ENCODE data around the gene CCL4. TPM values are rescaled to one million over a fixed set of nuclear protein-coding genes. Genes with fewer than 3 reads are reported as not detected.

The CCL4 gene
- total and polyA plus RNA-seq, 8 donors: 1.6 to 10.7 (median 8.1) TPM; not detected in 2

DNA sequence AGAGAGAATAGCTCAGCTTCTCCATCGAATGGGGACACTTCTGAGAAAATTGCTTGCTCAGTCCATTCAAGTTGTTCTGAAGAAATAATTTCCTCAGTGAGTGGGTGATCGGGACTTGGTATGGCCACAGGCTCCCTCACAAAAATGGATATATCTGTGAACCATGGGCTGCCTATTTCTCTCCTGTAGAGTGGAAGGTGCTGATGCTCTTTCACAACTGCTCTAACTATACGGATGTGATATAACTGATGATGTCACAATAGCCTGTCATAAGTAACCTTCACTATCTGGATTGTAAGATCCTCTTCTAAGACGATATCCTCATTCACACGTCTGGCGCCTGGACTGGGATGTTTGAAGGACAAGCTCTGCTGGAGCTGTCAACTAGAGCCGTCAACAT lies 44.2 kb upstream of the CCL4 start:
- Histone ChIP-seq H3K36me3 (no peaks in the 10 kb centered on the region), H3K27me3 (no peaks in the 10 kb centered on the region), H3K4me1 (no peaks in the 10 kb centered on the region), H3K4me3 (no peak overlapping the region), H3K27ac (no peak overlapping the region), H3K9me3 (no peaks in the 10 kb centered on the region)
- intact Hi-C loops (cut with DNase I; ENCODE audit: low total_unique reads): no loop called here
- DNase-seq: no peak
- WGBS, 5 donors: 81 to 91% (median 85%) methylated on average over 7 of the region's 7 CpGs
- TF ChIP-seq POLR2A (IDR thresholded peaks at IDR 0.05): no peak
- TF ChIP-seq, protein P1, sequence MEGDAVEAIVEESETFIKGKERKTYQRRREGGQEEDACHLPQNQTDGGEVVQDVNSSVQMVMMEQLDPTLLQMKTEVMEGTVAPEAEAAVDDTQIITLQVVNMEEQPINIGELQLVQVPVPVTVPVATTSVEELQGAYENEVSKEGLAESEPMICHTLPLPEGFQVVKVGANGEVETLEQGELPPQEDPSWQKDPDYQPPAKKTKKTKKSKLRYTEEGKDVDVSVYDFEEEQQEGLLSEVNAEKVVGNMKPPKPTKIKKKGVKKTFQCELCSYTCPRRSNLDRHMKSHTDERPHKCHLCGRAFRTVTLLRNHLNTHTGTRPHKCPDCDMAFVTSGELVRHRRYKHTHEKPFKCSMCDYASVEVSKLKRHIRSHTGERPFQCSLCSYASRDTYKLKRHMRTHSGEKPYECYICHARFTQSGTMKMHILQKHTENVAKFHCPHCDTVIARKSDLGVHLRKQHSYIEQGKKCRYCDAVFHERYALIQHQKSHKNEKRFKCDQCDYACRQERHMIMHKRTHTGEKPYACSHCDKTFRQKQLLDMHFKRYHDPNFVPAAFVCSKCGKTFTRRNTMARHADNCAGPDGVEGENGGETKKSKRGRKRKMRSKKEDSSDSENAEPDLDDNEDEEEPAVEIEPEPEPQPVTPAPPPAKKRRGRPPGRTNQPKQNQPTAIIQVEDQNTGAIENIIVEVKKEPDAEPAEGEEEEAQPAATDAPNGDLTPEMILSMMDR (IDR thresholded peaks at IDR 0.05): no peak
- TF ChIP-seq POLR2AphosphoS5 (IDR thresholded peaks at IDR 0.05): no peak
- no peak for TF ChIP-seq EP300 (IDR thresholded peaks at IDR 0.05)

DNA sequence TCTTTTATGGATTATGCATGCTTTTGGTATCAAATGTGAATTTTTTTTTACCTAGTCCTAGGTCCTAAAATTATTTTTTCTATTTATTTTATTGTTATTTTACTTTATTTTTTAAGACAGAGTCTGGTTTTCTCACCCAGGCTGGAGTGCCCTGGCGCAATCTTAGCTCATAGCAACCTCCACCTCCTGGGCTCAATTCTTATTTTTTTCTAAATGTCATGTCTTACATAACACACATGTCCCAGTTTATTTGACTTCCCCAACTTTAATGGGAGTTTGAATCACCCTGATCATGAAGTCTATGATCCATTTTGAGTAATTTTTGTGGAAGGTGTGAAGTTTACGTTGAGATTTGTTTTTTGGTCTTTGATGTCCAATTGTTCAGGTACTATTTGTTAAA lies 42.8 kb upstream of the CCL4 start:
- no peak overlapping the region for H3K27ac ChIP-seq
- intact Hi-C loops (cut with DNase I; ENCODE audit: low total_unique reads): no loop called here
- TF ChIP-seq EP300 (IDR thresholded peaks at IDR 0.05) (no peak), POLR2A (IDR thresholded peaks at IDR 0.05) (no peak), POLR2AphosphoS5 (IDR thresholded peaks at IDR 0.05) (no peak)
- TF ChIP-seq, protein P1 (IDR thresholded peaks at IDR 0.05): no peak

DNA sequence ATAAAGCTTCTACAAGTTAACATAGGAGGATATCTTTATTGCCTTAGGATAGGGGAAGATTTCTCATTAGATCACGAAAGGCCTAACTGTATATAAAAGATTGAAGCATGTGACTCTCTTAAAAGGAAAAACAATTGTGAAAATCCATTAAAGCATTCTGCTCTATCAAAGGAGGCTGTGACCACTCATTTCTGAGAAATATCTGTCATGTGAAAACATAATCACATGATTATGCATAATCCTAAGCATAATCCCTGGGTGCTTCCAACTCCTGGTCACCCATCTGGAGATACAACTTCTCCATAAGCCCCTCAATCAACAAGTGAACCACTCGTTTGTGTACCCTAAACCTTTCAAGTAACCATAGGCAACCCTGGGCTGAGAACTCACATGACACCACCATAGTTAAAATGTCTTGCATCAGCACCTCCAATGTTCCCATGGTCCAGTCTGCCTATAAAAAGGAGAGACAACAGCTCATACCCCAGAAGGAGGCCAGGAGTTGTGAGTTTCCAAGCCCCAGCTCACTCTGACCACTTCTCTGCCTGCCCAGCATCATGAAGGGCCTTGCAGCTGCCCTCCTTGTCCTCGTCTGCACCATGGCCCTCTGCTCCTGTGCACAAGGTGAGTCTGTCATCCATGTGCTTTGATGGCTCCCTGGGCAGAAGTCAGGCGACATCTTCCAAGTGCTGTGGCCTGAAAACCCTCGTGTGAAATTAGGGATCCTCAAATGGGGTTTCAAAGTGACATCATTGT lies 39.7 kb upstream of the CCL4 start, which contains the start of gene CCL18:
CCL18 (plus strand) TSS at position 487 of the 756 bp plus-strand sequence; CDS start at position 558, 71 bp downstream.
- H3K36me3 ChIP-seq: no peaks in the 10 kb centered on the region
- no peak within 1 kb of the TSS for H3K4me3 ChIP-seq
- no peak for DNase-seq
- no peaks in the 10 kb centered on the region for H3K4me1 ChIP-seq
- WGBS, 5 donors: 69 to 79% (median 75%) methylated on average over 5 of the region's 5 CpGs
- no peak within 1 kb of the TSS for H3K27ac ChIP-seq
- intact Hi-C loops (cut with DNase I; ENCODE audit: low total_unique reads): no loop called here
- no peaks in the 10 kb centered on the region for H3K9me3 ChIP-seq
- TF ChIP-seq POLR2A (IDR thresholded peaks at IDR 0.05) (no peak), POLR2AphosphoS5 (IDR thresholded peaks at IDR 0.05) (no peak), EP300 (IDR thresholded peaks at IDR 0.05) (no peak)
- TF ChIP-seq, protein P1 (IDR thresholded peaks at IDR 0.05): no peak
- H3K27me3 ChIP-seq: no peaks in the 10 kb centered on the region

More for the DNA sequence above, 42.8 kb upstream of the CCL4 start:
- Histone ChIP-seq H3K9me3 (no peaks in the 10 kb centered on the region), H3K36me3 (no peaks in the 10 kb centered on the region), H3K27me3 (no peaks in the 10 kb centered on the region), H3K4me1 (no peaks in the 10 kb centered on the region), H3K4me3 (no peak overlapping the region)
- 66 to 94% (median 86%) methylated on average over 2 of the region's 2 CpGs for WGBS, 5 donors
- DNase-seq: no peak

DNA sequence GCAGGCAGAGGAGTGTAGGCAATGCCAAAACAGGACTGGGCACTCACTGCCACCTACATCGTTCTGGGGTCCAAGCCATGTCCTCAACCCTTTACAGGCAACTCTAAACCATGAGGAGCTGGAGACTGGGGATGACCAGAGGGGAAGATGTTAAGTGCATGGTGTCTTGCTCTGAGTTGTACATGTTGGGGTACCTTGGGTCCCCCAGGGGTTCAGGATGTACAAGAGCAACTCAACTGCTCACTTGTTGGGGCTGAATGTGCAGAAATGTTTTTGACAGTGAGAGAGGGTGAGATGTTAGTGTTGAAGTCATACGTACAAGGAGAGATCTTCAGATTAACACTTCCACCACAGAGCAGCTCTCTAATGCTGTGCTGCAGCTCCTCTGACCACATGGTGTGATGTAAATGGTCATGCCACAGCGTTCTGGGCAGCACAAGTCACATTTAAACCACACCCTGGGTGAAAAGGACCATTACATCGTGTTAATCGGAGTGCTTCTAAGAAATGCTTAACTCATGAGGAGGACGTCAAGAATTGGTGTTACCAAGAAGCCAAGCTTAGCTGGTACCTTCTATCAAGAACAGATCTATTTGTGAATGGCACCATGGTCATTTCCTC lies 37.2 kb upstream of the CCL4 start:
- Histone ChIP-seq H3K4me1 (no peaks in the 10 kb centered on the region), H3K4me3 (no peak overlapping the region), H3K36me3 (no peaks in the 10 kb centered on the region), H3K27ac (peak overlapping the region in 1 of 5 donors; percentile 32), H3K9me3 (no peaks in the 10 kb centered on the region), H3K27me3 (no peaks in the 10 kb centered on the region)
- no peak for TF ChIP-seq EP300 (IDR thresholded peaks at IDR 0.05)
- TF ChIP-seq POLR2A (IDR thresholded peaks at IDR 0.05): no peak
- TF ChIP-seq, protein P1 (IDR thresholded peaks at IDR 0.05): no peak
- no peak for TF ChIP-seq POLR2AphosphoS5 (IDR thresholded peaks at IDR 0.05)
- DNase-seq: peak in 1 of 2 donors; percentile 26
- 74 to 91% (median 82%) methylated on average over 6 of the region's 6 CpGs for WGBS, 5 donors
- intact Hi-C loops (cut with DNase I; ENCODE audit: low total_unique reads): no loop called here
